T-helper 1 cell treated with Interleukin-12 subunit alpha and Interleukin-12 subunit beta and Interleukin-4 antibody, amounts not matched to agents 30 μg/mL and 1 μg/mL, for 36 hours (primary cell): ENCODE data around the gene SH3TC1.

Experiments used
- H3K27ac Mint-ChIP-seq: one replicate; pipeline ENCODE4 v1.8.0; 2021; ENCODE audit warnings: mild to moderate bottlenecking, mixed read lengths
- H3K27me3 Mint-ChIP-seq: one replicate; pipeline ENCODE4 v1.8.0; 2021; ENCODE audit warnings: low read depth, mixed read lengths
- H3K36me3 Mint-ChIP-seq: one replicate; pipeline ENCODE4 v1.8.0; 2021; ENCODE audit warnings: low read depth, mixed read lengths
- H3K4me1 Mint-ChIP-seq: one replicate; pipeline ENCODE4 v1.8.0; 2021; ENCODE audit warnings: low read depth, mixed read lengths
- H3K4me3 Mint-ChIP-seq: one replicate; pipeline ENCODE4 v1.8.0; 2021; ENCODE audit warnings: mild to moderate bottlenecking, moderate library complexity, mixed read lengths
- H3K9me3 Mint-ChIP-seq: one replicate; pipeline ENCODE4 v1.8.0; 2021; ENCODE audit warnings: mixed read lengths

Gene SH3TC1

GRCh38 chr4:8280876-8281440 is 81.9 kb downstream of the SH3TC1 start:
- Mint-ChIP-seq H3K9me3 (no peaks in the 10 kb centered on the region), H3K27me3 (no peaks in the 10 kb centered on the region), H3K36me3 (no peaks in the 10 kb centered on the region), H3K4me1 (no peaks in the 10 kb centered on the region), H3K27ac (no peak overlapping the region), H3K4me3 (no peak overlapping the region)

DNA sequence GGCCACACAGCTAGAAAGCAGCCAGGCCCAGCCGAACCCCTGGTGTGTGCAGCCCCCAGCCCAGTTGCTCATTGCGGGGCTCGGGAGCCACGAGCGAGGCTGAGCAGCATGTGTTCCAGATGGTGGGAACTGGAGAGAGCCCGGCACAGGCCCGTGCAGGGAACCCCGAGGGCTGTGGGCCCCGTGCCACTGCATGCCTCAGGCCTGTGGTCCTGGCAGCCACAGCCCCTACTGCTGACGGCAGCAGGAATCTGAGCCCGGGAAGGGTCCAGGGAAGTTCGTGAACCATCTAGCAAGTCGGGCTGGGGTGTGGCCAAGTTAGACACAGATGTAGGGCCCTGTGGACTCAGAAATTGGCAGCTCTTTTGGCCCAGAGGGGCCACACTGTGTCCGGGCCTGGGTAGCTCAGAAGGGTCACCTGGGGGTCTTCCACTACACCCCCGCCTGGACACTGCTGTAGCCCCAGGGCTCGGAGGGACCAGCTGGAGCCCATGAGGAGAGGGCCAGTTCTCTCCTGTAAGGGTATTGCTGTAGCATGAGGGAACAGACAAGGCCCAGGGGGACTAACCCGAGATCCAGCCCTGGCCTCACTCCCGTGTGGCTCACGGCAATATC is 82.5 kb downstream of the SH3TC1 start:
- no peaks in the 10 kb centered on the region for H3K27me3 Mint-ChIP-seq
- H3K4me1 Mint-ChIP-seq: no peaks in the 10 kb centered on the region
- no peak overlapping the region for H3K27ac Mint-ChIP-seq
- no peaks in the 10 kb centered on the region for H3K36me3 Mint-ChIP-seq
- H3K9me3 Mint-ChIP-seq: no peaks in the 10 kb centered on the region
- no peak overlapping the region for H3K4me3 Mint-ChIP-seq

- no peaks in the 10 kb centered on the region for H3K27me3 Mint-ChIP-seq
- no peaks in the 10 kb centered on the region for H3K4me1 Mint-ChIP-seq
- H3K4me3 Mint-ChIP-seq: no peak overlapping the region
- no peak overlapping the region for H3K27ac Mint-ChIP-seq
- no peaks in the 10 kb centered on the region for H3K36me3 Mint-ChIP-seq
- H3K9me3 Mint-ChIP-seq: no peaks in the 10 kb centered on the region
Observed at GRCh38 chr4:8282134-8282641, 83.1 kb downstream of the SH3TC1 start.

DNA sequence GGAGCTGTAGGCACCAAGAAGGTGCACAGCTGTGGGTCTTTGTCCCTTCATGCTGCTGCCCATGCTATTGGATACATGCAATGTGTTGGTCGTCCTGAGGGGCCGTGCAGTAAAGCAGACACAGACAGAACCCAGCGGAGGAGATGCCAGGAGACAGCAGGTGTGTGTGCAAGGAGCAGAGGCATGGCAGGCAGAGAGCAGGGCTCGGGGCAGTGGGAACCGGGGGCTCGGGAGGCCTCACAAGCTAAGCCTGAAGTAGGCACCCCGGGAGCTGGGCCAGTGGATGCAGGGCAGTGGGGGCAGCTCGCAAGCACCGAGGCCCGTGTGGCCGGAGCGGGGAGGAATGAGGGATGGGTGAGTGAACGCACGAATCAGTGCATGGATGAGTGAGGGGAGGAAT is 83.7 kb downstream of the SH3TC1 start:
- Mint-ChIP-seq H3K4me3 (no peak overlapping the region), H3K4me1 (no peaks in the 10 kb centered on the region), H3K27ac (no peak overlapping the region), H3K36me3 (no peaks in the 10 kb centered on the region), H3K9me3 (no peaks in the 10 kb centered on the region), H3K27me3 (no peaks in the 10 kb centered on the region)

GRCh38 chr4:8283161-8283560 is 84.1 kb downstream of the SH3TC1 start:
- no peaks in the 10 kb centered on the region for H3K4me1 Mint-ChIP-seq
- H3K4me3 Mint-ChIP-seq: no peak overlapping the region
- H3K36me3 Mint-ChIP-seq: no peaks in the 10 kb centered on the region
- no peaks in the 10 kb centered on the region for H3K27me3 Mint-ChIP-seq
- H3K9me3 Mint-ChIP-seq: no peaks in the 10 kb centered on the region
- no peak overlapping the region for H3K27ac Mint-ChIP-seq

GRCh38 chr4:8283631-8284121 is 84.6 kb downstream of the SH3TC1 start:
- Mint-ChIP-seq H3K4me3 (no peak overlapping the region), H3K9me3 (no peaks in the 10 kb centered on the region), H3K36me3 (no peaks in the 10 kb centered on the region), H3K27me3 (no peaks in the 10 kb centered on the region), H3K27ac (no peak overlapping the region), H3K4me1 (no peaks in the 10 kb centered on the region)

- Mint-ChIP-seq H3K36me3 (no peaks in the 10 kb centered on the region), H3K4me1 (no peaks in the 10 kb centered on the region), H3K27me3 (no peaks in the 10 kb centered on the region), H3K27ac (no peak overlapping the region), H3K9me3 (no peaks in the 10 kb centered on the region), H3K4me3 (no peak overlapping the region)
Observed at GRCh38 chr4:8284391-8284790, 85.3 kb downstream of the SH3TC1 start.

GRCh38 chr4:8285143-8285975 is 86.3 kb downstream of the SH3TC1 start:
- Mint-ChIP-seq H3K27ac (no peak overlapping the region), H3K9me3 (no peaks in the 10 kb centered on the region), H3K4me1 (no peaks in the 10 kb centered on the region), H3K4me3 (no peak overlapping the region), H3K36me3 (no peaks in the 10 kb centered on the region), H3K27me3 (no peaks in the 10 kb centered on the region)

GRCh38 chr4:8285976-8286718 is 87.1 kb downstream of the SH3TC1 start:
- Mint-ChIP-seq H3K9me3 (no peaks in the 10 kb centered on the region), H3K4me3 (no peak overlapping the region), H3K27ac (no peak overlapping the region), H3K27me3 (no peaks in the 10 kb centered on the region), H3K4me1 (no peaks in the 10 kb centered on the region), H3K36me3 (no peaks in the 10 kb centered on the region)

DNA sequence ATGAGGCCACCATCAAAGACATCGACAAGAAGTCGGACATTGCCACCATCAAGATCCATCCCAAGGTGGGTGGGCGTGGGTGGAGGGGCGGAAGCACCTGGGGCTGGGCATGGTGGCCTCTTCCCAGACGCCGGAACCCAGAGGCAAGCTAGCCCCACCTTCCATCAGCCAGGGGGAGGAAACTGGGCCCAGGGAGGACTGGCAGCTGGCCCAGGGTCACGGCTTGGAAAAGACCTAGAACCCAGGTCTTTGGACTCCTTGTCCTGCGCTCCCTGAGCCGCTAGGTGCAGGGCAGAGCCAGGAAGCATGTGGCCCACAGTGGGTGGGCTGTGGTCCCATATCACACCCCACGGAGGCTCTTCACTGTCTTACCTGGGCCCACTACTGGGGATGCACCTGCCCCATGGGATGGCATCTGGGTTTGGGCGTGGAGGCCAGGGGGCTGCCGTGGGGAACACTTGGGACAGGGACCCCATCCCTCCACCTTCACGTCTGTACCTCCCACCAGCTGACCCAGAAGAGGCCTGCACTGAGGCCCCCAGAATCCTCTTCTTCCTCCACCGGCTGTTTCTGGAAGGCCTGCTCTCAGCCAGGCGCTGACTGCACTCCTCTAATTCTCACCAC is 87.7 kb downstream of the SH3TC1 start:
- H3K27ac Mint-ChIP-seq: no peak overlapping the region
- no peaks in the 10 kb centered on the region for H3K36me3 Mint-ChIP-seq

GRCh38 chr4:8287343-8288280 is 88.5 kb downstream of the SH3TC1 start:
- H3K4me1 Mint-ChIP-seq: no peaks in the 10 kb centered on the region
- H3K36me3 Mint-ChIP-seq: no peaks in the 10 kb centered on the region
- H3K4me3 Mint-ChIP-seq: no peak overlapping the region
- H3K27me3 Mint-ChIP-seq: no peaks in the 10 kb centered on the region
- no peak overlapping the region for H3K27ac Mint-ChIP-seq
- no peaks in the 10 kb centered on the region for H3K9me3 Mint-ChIP-seq

More for the DNA sequence above, 87.7 kb downstream of the SH3TC1 start:
- no peaks in the 10 kb centered on the region for H3K4me1 Mint-ChIP-seq
- H3K4me3 Mint-ChIP-seq: no peak overlapping the region
- no peaks in the 10 kb centered on the region for H3K27me3 Mint-ChIP-seq
- no peaks in the 10 kb centered on the region for H3K9me3 Mint-ChIP-seq

- no peaks in the 10 kb centered on the region for H3K27me3 Mint-ChIP-seq
- no peak overlapping the region for H3K27ac Mint-ChIP-seq
- no peaks in the 10 kb centered on the region for H3K4me1 Mint-ChIP-seq
- no peaks in the 10 kb centered on the region for H3K36me3 Mint-ChIP-seq
- H3K9me3 Mint-ChIP-seq: no peaks in the 10 kb centered on the region
- no peak overlapping the region for H3K4me3 Mint-ChIP-seq
Observed at GRCh38 chr4:8289151-8289750, 90.2 kb downstream of the SH3TC1 start.
